ENCODE measurements around the gene COL4A2.
A peak's percentile ranks its signal among the peaks of the same experiment; 100 is the strongest.
"Not testable (repeated sequence)": the region's sequence is repeated elsewhere in the genome, so short reads cannot be mapped to it uniquely, and the experiment has no call there.

Gene COL4A2

GRCh38 chr13:110320645-110321044, 13.6 kb downstream of the COL4A2 start (continued):
- no peak for TF ChIP-seq PATZ1 (tag by site-specific recombination; IDR thresholded peaks at IDR 0.05)
- peak; percentile 38 for TF ChIP-seq PRDM6 (tag by site-specific recombination; IDR thresholded peaks at IDR 0.05)

GRCh38 chr13:110321573-110321972, 14.5 kb downstream of the COL4A2 start:
- H3K36me3 ChIP-seq (ENCODE audit: control insufficient read depth in 2 of 2, insufficient read depth in 1 of 2, low read length in 2 of 2); CTCF ChIA-PET; H3K4me3 ChIP-seq (ENCODE audit: low read depth, low read length); POLR2A ChIA-PET; H3K9me3 ChIP-seq (ENCODE audit: control insufficient read depth, insufficient read depth, low read depth, low read length); H3K27ac ChIP-seq (ENCODE audit: extremely low read depth, low read depth, low read length): not testable (repeated sequence)
- peaks cover 12% of the 10 kb centered on the region; the same call in 1 of the 2 replicates for H3K4me1 ChIP-seq (ENCODE audit: control insufficient read depth, insufficient read depth, low read length)

- Histone ChIP-seq H3K9me3 (ENCODE audit: control insufficient read depth, insufficient read depth, low read depth, low read length) (no peaks in the 10 kb centered on the region), H3K36me3 (ENCODE audit: control insufficient read depth in 2 of 2, insufficient read depth in 1 of 2, low read length in 2 of 2) (peaks cover 0 to 2% of the 10 kb centered on the region in 2 experiments; a peak in 2 of 3 replicates), H3K4me3 (ENCODE audit: low read depth, low read length) (no peak overlapping the region), H3K4me1 (ENCODE audit: control insufficient read depth, insufficient read depth, low read length) (peaks cover 12% of the 10 kb centered on the region; the same call in 1 of the 2 replicates), H3K27ac (ENCODE audit: extremely low read depth, low read depth, low read length) (no peak overlapping the region)
- POLR2A ChIA-PET = no interaction called here
- CTCF ChIA-PET = interaction anchor here (0.6 to 1.1 kb wide), 4 partner anchors 10 to 90 kb away, joined by 3 read pairs; no protein-coding TSS in a partner anchor
- TF ChIP-seq OVOL3 (tag by site-specific recombination; IDR thresholded peaks at IDR 0.05) (no peak), ZNF513 (tag by site-specific recombination; IDR thresholded peaks at IDR 0.05) (no peak), ZNF292 (tag by site-specific recombination; IDR thresholded peaks at IDR 0.05; ENCODE audit: borderline replicate concordance, low read depth) (no peak), ZNF2 (tag by site-specific recombination; IDR thresholded peaks at IDR 0.05) (no peak), ZNF133 (tag by site-specific recombination; IDR thresholded peaks at IDR 0.05) (no peak), IKZF3 (tag by site-specific recombination; IDR thresholded peaks at IDR 0.05) (no peak), ZNF776 (tag by site-specific recombination; IDR thresholded peaks at IDR 0.05; ENCODE audit: borderline replicate concordance) (no peak), ZNF266 (tag by site-specific recombination; IDR thresholded peaks at IDR 0.05; ENCODE audit: low read depth) (no peak), EGR2 (tag by site-specific recombination; IDR thresholded peaks at IDR 0.05; ENCODE audit: low read depth) (no peak), PRDM4 (tag by site-specific recombination; IDR thresholded peaks at IDR 0.05) (no peak), ZNF571 (tag by site-specific recombination; IDR thresholded peaks at IDR 0.05) (no peak), PATZ1 (tag by site-specific recombination; IDR thresholded peaks at IDR 0.05) (no peak), ZNF280C (tag by site-specific recombination; IDR thresholded peaks at IDR 0.05) (no peak), ZNF791 (tag by site-specific recombination; IDR thresholded peaks at IDR 0.05) (no peak), ZFP41 (tag by site-specific recombination; IDR thresholded peaks at IDR 0.05; ENCODE audit: borderline replicate concordance) (no peak), SALL2 (tag by site-specific recombination; IDR thresholded peaks at IDR 0.05; ENCODE audit: borderline replicate concordance) (no peak), GLI4 (tag by site-specific recombination; IDR thresholded peaks at IDR 0.05) (no peak)
Observed at GRCh38 chr13:110322126-110322827, 15.2 kb downstream of the COL4A2 start.
